Neural progenitor cell (in vitro differentiated cells): ENCODE data around the gene NKAIN2.

Experiments
- CTCF ChIP-seq: fragments of 200-600 bp; sonication (generic); IDR thresholded peaks from 2 replicates; pipeline ENCODE4 v1.5.1; 2017; ENCODE audit warnings: antibody characterized with exemption, mild to moderate bottlenecking
- EZH2 ChIP-seq: fragments of 200-600 bp; sonication (generic); IDR thresholded peaks from 2 replicates; pipeline ENCODE4 v1.6.1; 2017; ENCODE audit warnings: antibody characterized with exemption, mild to moderate bottlenecking, moderate library complexity
- EZH2phosphoT487 ChIP-seq: fragments of 200-600 bp; sonication (generic); IDR thresholded peaks from 2 replicates; pipeline ENCODE4 v1.6.1; 2017; ENCODE audit warnings: antibody characterized with exemption

GRCh38 chr6:124671324-124671723 is 867.7 kb downstream of the NKAIN2 start:
- TF ChIP-seq CTCF (no peak), EZH2 (no peak), EZH2phosphoT487 (no peak)
